NCI-H524 (cell line): ENCODE data around the gene MAMDC4.

ENCODE experiments used
- DNase-seq, 2 experiments: peaks; one replicate each; lab custom pipeline; 2025; lab: John Stamatoyannopoulos, UW

The MAMDC4 gene

DNA sequence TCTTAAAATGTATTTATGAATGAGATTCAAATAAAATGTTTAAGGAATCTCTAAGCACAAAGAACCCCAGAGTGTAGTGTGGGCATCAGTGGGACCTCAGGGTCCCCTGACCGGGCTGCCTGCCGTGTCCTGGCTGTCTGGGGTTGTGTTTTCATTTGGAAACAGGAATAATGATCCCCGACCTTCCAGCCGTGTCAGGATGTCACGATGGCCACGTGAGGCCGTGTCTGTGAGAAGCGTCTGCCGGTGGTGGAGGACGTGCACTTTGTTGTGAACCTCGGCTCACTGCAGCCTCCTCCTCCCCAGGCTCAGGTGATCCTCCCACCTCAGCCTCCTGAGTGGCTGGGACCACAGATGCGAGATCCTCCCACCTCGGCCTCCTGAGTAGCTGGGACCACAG is 38.5 kb downstream of the MAMDC4 start:
- DNase-seq = no peak

DNA sequence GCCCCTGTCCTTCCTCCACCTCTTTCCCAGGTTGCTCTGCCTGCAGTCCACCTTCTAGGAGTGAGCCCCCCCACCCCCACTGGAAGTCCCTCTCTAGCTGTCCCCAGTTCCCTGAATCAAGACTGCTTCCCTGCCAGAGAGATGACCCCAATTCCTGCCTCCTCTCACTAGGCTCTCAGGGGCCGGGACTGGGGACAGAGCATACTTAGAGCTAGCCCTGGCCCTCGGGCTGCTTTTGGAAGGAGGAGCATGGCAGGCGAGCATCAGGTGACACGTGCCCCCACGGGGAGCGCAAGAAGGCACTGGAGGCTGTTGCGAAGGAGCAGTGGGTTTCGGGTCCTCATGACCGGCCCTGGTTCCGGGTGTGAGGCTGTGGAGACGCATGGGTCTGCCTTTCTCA is 43.9 kb downstream of the MAMDC4 start:
- no peak for DNase-seq

DNA sequence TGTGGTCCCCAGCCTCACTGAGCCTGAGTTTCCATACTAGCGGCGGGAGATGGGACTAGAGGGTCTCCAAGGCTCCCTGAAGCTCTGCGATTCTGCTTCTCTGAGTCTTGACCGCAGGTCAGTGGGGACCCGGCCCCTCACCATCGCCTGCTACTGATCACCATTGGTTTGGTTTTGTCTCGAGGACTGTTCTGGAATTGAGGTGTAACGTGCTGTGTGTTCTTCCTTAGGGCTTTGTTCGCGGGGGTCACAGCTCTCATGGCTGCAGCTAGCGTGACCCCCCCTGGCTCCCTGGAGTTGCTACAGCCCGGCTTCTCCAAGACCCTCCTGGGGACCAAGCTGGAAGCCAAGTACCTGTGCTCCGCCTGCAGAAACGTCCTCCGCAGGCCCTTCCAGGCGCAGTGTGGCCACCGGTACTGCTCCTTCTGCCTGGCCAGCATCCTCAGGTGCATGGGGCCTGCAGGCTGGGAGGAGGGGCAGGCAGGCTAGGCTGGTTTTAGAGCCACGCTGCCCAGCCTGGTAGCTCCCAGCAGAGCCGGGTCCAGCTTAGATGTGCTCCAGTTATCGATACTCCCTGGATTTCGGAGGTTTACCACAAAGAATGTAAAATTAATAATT is 46.4 kb downstream of the MAMDC4 start:
- DNase-seq = no peak

DNA sequence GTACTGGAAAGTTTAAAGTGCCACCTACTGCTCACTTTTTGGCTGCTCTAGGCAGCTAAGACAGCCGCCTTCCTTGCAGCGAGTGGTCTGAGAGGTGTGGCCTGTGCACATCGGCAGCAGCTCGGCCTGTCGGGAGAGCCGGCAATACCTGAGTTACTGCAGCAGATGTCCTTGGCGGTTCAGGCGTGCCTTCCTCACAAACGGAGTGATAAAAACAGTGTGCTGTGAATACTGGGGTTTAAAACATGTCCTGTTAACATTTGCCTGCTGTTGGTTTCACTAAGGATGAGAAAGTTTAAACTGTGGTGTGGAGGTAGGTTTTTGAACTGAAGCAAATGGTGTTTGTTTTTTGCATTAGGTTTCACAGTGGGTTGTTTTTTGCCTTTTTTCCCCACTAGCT is 47.0 kb downstream of the MAMDC4 start:
- DNase-seq = no peak

DNA sequence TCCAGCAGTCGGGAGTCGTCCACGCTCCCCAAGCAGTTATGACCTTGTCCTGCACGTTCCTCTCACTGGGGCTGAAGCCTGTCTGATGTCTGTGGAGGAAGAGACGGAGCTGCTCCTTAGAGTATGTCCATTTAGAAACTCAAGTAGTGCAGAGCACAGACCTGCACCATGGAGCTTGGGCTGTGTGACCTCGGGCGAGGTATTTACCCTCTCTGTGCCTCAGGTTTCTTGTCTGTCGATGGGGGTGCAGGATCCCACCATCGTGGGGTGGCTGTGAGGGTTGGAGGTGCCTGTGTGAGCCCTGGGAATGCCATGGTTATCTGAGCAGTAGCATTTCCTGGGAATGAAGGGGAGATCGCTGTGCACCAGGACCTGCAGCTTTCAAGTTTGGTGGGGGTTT is 48.4 kb downstream of the MAMDC4 start:
- DNase-seq = no peak

DNA sequence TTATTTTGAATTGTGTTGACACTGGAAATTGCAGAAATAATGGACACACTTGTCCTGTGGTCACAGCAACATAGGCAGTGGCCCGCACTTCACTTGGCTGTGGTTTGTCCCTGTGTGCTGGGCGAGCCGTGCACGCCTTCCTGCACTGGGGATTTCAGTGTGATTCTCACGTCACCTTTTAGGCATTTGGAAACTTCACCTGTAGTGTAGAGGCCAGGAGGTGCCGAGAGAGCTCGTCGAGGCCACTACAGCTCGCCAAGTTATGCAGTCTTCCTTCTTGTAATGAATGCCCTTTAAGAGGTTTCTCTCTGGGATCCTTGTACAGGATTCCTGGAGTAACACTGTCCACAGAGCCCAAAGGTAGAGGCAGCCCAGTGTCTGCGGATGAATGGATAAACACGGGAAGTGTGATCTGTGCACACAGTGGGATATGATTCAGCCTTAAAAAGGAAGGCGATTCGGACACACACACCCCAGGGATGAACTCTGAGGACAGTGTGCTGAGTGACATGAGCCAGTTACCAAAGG is 48.9 kb downstream of the MAMDC4 start:
- DNase-seq = no peak

DNA sequence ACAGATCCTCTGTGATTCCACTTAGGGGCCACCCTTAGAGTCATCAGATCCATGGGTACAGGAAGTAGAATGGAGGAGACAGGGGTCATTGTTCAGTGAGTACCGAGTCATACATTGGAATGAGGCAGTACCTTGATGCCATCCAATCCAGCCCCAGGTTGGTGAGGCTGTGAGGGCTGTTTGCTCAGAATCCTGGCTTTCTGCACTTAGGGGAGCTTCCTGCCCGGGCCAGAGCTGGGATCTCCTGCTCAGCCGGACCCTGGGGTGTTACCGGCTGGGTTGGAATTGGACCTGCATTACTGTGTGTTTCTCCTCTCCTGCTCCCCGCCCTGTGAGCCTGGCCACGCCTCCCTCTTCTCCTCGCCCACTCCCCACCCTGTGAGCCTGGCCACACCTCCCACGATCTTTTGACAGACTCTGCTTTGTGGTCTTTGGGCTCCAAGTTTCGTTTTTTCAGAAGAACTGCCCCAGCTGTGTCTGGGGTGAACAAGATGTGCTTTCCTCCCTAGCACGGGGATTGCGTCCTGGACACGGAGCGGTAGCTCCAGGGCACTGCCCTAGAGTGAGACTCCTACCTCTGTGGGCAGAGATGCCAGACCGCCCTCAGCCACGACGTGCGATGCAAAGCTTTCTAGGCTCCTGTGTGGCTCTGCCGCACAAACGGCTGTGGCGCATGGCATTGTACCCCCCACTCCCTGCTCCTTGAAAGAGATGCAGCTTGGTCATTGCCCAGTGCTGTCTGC is 49.5 kb downstream of the MAMDC4 start:
- DNase-seq = no peak

DNA sequence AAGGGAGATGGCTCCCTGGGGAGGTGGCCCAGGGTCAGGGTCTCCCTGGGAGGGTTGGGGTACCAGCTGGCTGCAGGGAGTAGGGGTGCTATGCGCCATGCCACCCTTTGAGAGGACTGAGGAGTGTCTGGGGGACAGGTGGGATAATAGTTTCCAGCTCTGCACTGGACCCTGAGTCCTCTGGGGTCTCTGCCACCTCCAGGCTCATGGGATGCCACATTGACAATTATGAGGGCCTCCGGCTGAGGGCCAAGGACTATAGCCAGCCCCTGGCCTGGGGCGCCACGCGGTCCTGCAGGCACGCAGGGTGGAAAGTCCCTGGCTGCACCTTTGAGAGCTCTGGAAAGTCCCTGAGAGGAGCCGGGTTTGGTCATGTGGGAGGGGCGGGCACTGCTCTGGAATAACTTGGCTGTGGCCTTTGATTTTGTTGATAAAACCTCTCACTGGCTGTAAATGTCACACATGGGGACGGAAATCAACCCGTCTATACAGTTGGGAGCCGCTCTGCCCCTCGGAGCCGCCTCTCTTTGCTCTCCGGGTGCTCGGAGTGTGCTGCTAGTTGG is 50.2 kb downstream of the MAMDC4 start:
- no peak for DNase-seq

DNA sequence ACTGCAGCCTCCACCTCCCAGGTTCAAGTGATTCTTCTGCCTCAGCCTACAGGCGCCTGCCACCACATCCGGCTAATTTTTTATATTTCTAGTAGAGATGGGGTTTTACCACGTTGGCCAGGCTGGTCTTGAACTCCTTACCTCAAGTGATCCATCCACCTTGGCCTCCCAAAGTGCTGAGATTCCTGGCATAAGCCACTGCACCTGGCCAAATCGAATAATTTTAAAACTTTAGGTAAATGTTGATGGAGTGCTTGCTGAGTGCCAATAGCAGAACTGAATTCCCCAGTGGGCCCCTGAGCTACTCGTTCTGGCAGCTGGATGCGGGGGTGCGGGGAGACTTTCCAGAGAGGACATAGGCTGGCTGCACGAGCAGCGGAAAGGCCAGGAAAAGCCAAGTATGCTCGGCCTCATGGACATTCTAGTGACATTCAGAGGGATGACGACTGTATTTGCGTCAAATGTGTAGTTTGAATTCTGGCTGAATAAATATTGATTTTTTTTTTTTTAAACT is 51.0 kb downstream of the MAMDC4 start:
- DNase-seq = no peak

DNA sequence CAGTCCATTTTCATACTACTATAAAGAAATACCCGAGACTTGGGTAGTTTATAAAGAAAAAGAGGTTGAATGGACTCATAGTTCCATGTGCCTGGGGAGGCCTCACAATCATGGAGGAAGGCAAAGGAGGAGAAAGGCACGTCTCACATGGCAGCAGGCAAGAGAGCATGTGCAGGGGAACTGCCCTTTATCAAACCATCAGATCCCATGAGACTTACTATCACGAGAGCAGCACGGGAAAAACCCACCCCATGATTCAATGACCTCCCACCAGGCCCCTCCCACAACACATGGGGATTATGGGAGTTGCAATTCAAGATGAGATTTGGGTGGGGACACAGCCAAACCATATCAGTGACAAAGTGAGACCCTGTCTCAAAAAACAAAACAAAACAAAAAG is 54.1 kb downstream of the MAMDC4 start:
- DNase-seq = no peak

DNA sequence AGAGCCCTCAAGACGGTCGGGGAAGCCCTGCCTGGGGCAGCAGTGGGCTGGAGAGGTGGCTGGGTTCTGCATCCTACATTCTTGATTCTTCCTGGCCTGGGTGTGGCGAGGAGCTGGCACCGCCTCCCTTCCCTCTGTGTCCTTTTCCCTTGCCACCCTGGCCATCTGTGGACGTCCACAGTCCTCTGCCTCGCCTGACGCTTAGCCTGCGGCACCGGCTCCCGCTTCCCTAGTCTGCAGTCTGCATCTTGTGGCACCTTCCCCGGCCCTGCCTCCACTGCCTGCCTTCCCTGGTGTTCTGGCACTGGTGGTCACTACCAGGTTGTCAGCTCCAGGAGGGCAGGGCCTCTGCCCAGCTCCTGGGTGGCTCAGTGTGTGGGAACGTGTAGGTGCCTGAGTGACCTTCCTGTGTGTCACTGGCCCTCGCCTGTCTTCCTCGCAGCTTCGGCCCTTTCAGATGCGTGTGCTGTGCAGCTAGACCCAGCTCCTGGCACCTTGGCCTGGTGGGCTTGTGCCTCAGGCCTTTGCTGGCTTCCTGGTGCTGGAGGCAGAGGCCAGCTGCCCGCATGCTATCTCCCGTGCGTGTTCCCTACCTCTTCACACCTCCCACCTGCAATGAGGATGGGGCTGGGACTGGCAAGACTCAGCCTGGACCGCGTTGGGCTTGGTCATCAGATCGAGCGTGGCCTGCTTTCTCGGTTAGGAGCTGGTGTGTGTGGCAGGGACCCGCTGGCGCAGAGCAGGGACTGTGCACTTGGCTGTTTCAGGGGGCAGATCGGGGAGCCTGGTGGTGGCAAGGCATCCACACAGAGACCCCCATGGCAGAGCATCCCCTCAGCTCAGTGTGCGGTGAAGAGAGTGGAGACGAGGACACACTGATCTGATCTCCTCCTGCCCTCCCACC is 55.1 kb downstream of the MAMDC4 start:
- DNase-seq = no peak
